ENCODE results near the gene TLR2.
A peak's percentile ranks its signal among the peaks of the same experiment; 100 is the strongest.

TLR2 gene

GRCh38 chr4:153733751-153734448, 49.8 kb downstream of the TLR2 start:
- DNase-seq = no peak

- DNase-seq = no peak
These were observed 51.9 kb downstream of the TLR2 start for GRCh38 chr4:153735906-153736461.

GRCh38 chr4:153741541-153741940, 57.5 kb downstream of the TLR2 start:
- DNase-seq = no peak

- no peak for DNase-seq
These were observed 61.6 kb downstream of the TLR2 start for GRCh38 chr4:153745651-153746050.

GRCh38 chr4:153747406-153747955, 63.4 kb downstream of the TLR2 start:
- DNase-seq = no peak

GRCh38 chr4:153748378-153748777, 64.3 kb downstream of the TLR2 start:
- no peak for DNase-seq

GRCh38 chr4:153750197-153750817, 66.2 kb downstream of the TLR2 start:
- peak; percentile 26 to 27 for DNase-seq

GRCh38 chr4:153755186-153755585, 71.1 kb downstream of the TLR2 start:
- no peak for DNase-seq

Data from SW 1271 (cell line).